GM12878 (cell line): ENCODE measurements around the gene LSAMP. TPM values are rescaled to one million over a fixed set of nuclear protein-coding genes. Genes with fewer than 3 reads are reported as not detected.

Experiments
- ATAC-seq: fragments of 200-7000 bp; cut with Tn5 transposase; 3 replicates; pipeline ENCODE4 v1.9.1; 2020; ENCODE audit warnings: mild to moderate bottlenecking, moderate library complexity
- BruUV-seq: library from RNA; stranded (reverse); fragments of 400-500 nt; replicated peaks from 2 replicates; lab custom pipeline; 2021; lab: Mats Ljungman, UMichigan
- CTCF ChIA-PET: fragments of 300-600 bp; sonication (Branson Sonifier 250); formaldehyde crosslinking; extraction: SDS; loops from one replicate; lab custom pipeline; 2021; ENCODE audit warnings: inconsistent platforms; lab: Yijun Ruan, JAX
- POLR2A ChIA-PET: fragments of 350-600 bp; formaldehyde crosslinking; extraction: SDS; loops from one replicate; lab custom pipeline; 2021; ENCODE audit warnings: inconsistent platforms; lab: Charles Lee
- RAD21 ChIA-PET: fragments of 300-600 bp; sonication (Branson Sonifier 250); formaldehyde crosslinking; loops from one replicate; lab custom pipeline; 2023; ENCODE audit warnings: antibody characterized with exemption; ENCODE audit not compliant: unreplicated experiment; lab: Charles Lee
- SMC1A ChIA-PET: fragments of 300-600 bp; sonication (Branson Sonifier 250); formaldehyde crosslinking; loops from one replicate; lab custom pipeline; 2023; ENCODE audit not compliant: unreplicated experiment, uncharacterized antibody; lab: Charles Lee
- DNase-seq: peaks from one replicate; pipeline ENCODE4 v3.0.0-alpha.2; 2011; ENCODE audit warnings: low read depth, low spot score
- FAIRE-seq: peaks from 3 replicates; lab custom pipeline; 2011; peaks lifted over from hg19 to GRCh38; lab: Jason Lieb, UNC
- H2AFZ ChIP-seq: 2 replicates; pipeline ENCODE4 v1.6.0; 2011; ENCODE audit warnings: low read depth, low read length, control low read depth; ENCODE audit not compliant: control insufficient read depth
- H3K27ac ChIP-seq: 2 replicates; pipeline ENCODE4 v1.5.1; 2011; ENCODE audit warnings: control low read depth; ENCODE audit not compliant: control insufficient read depth, insufficient read depth
- H3K27me3 ChIP-seq, 2 experiments: replicated peaks in 1 of 2; 2 replicates each; pipeline versions ENCODE4 v1.6.0 to v1.6.1; 2011; ENCODE audit warnings: low read length in 1 of 2; ENCODE audit not compliant: control insufficient read depth in 2 of 2, insufficient read depth in 2 of 2
- H3K36me3 ChIP-seq, 2 experiments: 2 replicates each; pipeline ENCODE4 v1.5.1; 2011; ENCODE audit warnings: low read length in 1 of 2; ENCODE audit not compliant: control insufficient read depth in 2 of 2, insufficient read depth in 2 of 2
- H3K4me1 ChIP-seq: 2 replicates; pipeline ENCODE4 v1.6.1; 2011; ENCODE audit warnings: mild to moderate bottlenecking, low read length, moderate library complexity, mixed read lengths; ENCODE audit not compliant: control insufficient read depth, insufficient read depth
- H3K4me2 ChIP-seq: 2 replicates; pipeline ENCODE4 v1.6.0; 2011; ENCODE audit warnings: control low read depth; ENCODE audit not compliant: control insufficient read depth, insufficient read depth
- H3K4me3 ChIP-seq: fragments of 200-600 bp; sonication (generic); 2 replicates; pipeline ENCODE4 v1.5.1; 2016
- H3K79me2 ChIP-seq: 2 replicates; pipeline ENCODE4 v1.6.0; 2011; ENCODE audit warnings: low read length; ENCODE audit not compliant: control insufficient read depth, insufficient read depth
- H3K9ac ChIP-seq: 2 replicates; pipeline ENCODE4 v1.8.0; 2011; ENCODE audit warnings: low read length, control low read depth, mixed read lengths; ENCODE audit not compliant: control insufficient read depth, insufficient read depth
- H3K9me3 ChIP-seq: replicated peaks from 3 replicates; pipeline ENCODE4 v1.5.1; 2011; ENCODE audit warnings: mild to moderate bottlenecking, low read length; ENCODE audit not compliant: control insufficient read depth, insufficient read depth
- H4K20me1 ChIP-seq: 2 replicates; pipeline ENCODE4 v1.6.0; 2011; ENCODE audit not compliant: control insufficient read depth, insufficient read depth
- BCL11A ChIP-seq: IDR thresholded peaks from 2 replicates; pipeline ENCODE4 v1.6.1; 2011; ENCODE audit warnings: low read depth, low read length
- FOXM1 ChIP-seq: IDR thresholded peaks from 2 replicates; pipeline ENCODE4 v1.6.1; 2012; ENCODE audit warnings: low read depth, mild to moderate bottlenecking, inconsistent platforms, low read length, moderate library complexity
- IKZF2 ChIP-seq, 2 experiments: fragments of 450-650 bp; IDR thresholded peaks; 2 replicates each; pipeline ENCODE4 v1.6.1; 2017; ENCODE audit warnings: mild to moderate bottlenecking in 2 of 2, moderate library complexity in 2 of 2
- JUNB ChIP-seq: IDR thresholded peaks from 2 replicates; pipeline ENCODE4 v1.6.1; 2016; ENCODE audit warnings: antibody characterized with exemption, mild to moderate bottlenecking
- KAT2A ChIP-seq: conservative IDR thresholded peaks from 2 replicates; pipeline ENCODE4 v1.6.1; 2011; ENCODE audit warnings: low read depth, low read length; ENCODE audit not compliant: control insufficient read depth
- MTA3 ChIP-seq: IDR thresholded peaks from 2 replicates; pipeline ENCODE4 v1.6.1; 2012; ENCODE audit warnings: low read length, inconsistent platforms, borderline replicate concordance
- NR2C2 ChIP-seq: IDR thresholded peaks from 2 replicates; pipeline ENCODE4 v1.6.1; 2011; ENCODE audit warnings: borderline replicate concordance, low read depth; ENCODE audit not compliant: control insufficient read depth, insufficient read length
- SIN3A ChIP-seq: IDR thresholded peaks from 2 replicates; pipeline ENCODE4 v1.6.1; 2012; ENCODE audit warnings: low read depth, low read length, improper control_type of control experiment
- ZNF622 ChIP-seq: fragments of 450-650 bp; IDR thresholded peaks from 2 replicates; pipeline ENCODE4 v1.6.1; 2017; ENCODE audit warnings: mild to moderate bottlenecking, inconsistent platforms
- in situ Hi-C: fragments of 300-500 bp; cut with MboI; formaldehyde crosslinking; loops from 9 replicates; pipeline ENCODE4 v1.14.3; 2018; ENCODE audit warnings: mixed read lengths
- intact Hi-C: fragments of 100-400 bp; cut with micrococcal nuclease; formaldehyde crosslinking; loops from one replicate; pipeline ENCODE4 v1.14.2; 2022; ENCODE audit not compliant: unreplicated experiment
- polyA plus RNA-seq, 11 experiments: library from polyadenylated mRNA; depleted of rRNA in 4 of 11; unstranded in 6 of 11; stranded (reverse) in 5 of 11; fragments of >200 nt; fragmentation: Nextera tagmentation in 4 of 11; fragmentation: Illumina TruSeq in 1 of 11; extraction: Ambion mirVana in 4 of 11; extraction: Trizol in 1 of 11; gene quantifications; 1 replicate in 1 of 11; 2 replicates in 10 of 11; pipeline versions ENCODE4 v1.2.1 to v1.2.3, GENCODE V29; 2011 to 2016; ENCODE audit warnings: inconsistent platforms in 2 of 11, missing spikeins in 2 of 11, low read depth in 1 of 11
- total RNA-seq, 4 experiments: library from RNA; depleted of rRNA in 3 of 4; stranded (reverse); fragments of >200 nt in 3 of 4; fragmentation: Illumina TruSeq in 1 of 4; extraction: Trizol in 1 of 4; gene quantifications; 2 replicates each; pipeline versions ENCODE4 v1.2.1 to v1.2.3, GENCODE V29; 2013 to 2021
- TF ChIP-seq, protein P1 (sequence below): fragments of 450-650 bp; IDR thresholded peaks from 2 replicates; pipeline ENCODE4 v1.6.1; 2017; ENCODE audit warnings: mild to moderate bottlenecking
- TF ChIP-seq, protein P2 (sequence below): fragments of 450-650 bp; IDR thresholded peaks from 2 replicates; pipeline ENCODE4 v1.6.1; 2017; ENCODE audit warnings: borderline replicate concordance

Gene LSAMP
- total and polyA plus RNA-seq, 10 of the 15 experiments (the other 5 are each of a cell fraction or from before 2014, with no cell fraction given): 2.0 to 12.7 (median 6.5) TPM

DNA sequence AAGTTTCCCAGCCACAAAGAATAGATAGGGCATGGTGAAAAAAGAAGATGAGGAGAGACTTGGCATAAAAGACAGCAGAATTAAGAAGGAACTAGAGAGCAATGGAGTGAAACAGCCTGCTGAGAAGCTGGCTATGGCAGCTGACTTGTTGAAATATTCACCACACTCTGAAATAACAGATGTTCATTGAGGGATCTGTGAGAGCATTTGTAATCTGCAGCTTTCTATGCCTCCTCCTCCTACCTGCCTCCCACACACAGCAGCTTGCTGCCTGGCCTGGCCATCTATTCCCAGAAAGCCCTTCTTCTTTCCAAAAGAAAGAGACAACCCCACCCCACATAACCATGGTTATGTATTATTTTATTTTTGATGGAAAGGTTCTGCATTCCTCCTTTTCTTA, 518.1 kb downstream of the LSAMP start:
- in situ Hi-C loops (no loop called here), intact Hi-C loops (no loop called here)
- no peaks in the 10 kb centered on the region for H3K79me2 ChIP-seq
- ChIA-PET CTCF (no interaction called here), POLR2A (no interaction called here), SMC1A (no interaction called here), RAD21 (no interaction called here)
- H3K27me3 ChIP-seq: no peaks in the 10 kb centered on the region
- no peak for DNase-seq
- no TSS peak for BruUV-seq
- no peaks in the 10 kb centered on the region for H3K9me3 ChIP-seq
- no peak overlapping the region for H3K9ac ChIP-seq
- H2AFZ ChIP-seq: no peak overlapping the region
- no peak for FAIRE-seq
- H4K20me1 ChIP-seq: no peaks in the 10 kb centered on the region
- H3K4me1 ChIP-seq: peaks cover 6% of the 10 kb centered on the region; the same call in 1 of the 2 replicates
- no peak overlapping the region for H3K27ac ChIP-seq
- H3K4me2 ChIP-seq: no peak overlapping the region
- ATAC-seq: no peak
- TF ChIP-seq SIN3A (no peak), BCL11A (no peak), ZNF622 (no peak), NR2C2 (no peak), MTA3 (no peak), IKZF2 (IDR thresholded peaks at IDR 0.05) (no peak), KAT2A (no peak), FOXM1 (no peak), JUNB (no peak)
- TF ChIP-seq, protein P1, sequence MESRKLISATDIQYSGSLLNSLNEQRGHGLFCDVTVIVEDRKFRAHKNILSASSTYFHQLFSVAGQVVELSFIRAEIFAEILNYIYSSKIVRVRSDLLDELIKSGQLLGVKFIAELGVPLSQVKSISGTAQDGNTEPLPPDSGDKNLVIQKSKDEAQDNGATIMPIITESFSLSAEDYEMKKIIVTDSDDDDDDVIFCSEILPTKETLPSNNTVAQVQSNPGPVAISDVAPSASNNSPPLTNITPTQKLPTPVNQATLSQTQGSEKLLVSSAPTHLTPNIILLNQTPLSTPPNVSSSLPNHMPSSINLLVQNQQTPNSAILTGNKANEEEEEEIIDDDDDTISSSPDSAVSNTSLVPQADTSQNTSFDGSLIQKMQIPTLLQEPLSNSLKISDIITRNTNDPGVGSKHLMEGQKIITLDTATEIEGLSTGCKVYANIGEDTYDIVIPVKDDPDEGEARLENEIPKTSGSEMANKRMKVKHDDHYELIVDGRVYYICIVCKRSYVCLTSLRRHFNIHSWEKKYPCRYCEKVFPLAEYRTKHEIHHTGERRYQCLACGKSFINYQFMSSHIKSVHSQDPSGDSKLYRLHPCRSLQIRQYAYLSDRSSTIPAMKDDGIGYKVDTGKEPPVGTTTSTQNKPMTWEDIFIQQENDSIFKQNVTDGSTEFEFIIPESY: no peak
- TF ChIP-seq, protein P2, sequence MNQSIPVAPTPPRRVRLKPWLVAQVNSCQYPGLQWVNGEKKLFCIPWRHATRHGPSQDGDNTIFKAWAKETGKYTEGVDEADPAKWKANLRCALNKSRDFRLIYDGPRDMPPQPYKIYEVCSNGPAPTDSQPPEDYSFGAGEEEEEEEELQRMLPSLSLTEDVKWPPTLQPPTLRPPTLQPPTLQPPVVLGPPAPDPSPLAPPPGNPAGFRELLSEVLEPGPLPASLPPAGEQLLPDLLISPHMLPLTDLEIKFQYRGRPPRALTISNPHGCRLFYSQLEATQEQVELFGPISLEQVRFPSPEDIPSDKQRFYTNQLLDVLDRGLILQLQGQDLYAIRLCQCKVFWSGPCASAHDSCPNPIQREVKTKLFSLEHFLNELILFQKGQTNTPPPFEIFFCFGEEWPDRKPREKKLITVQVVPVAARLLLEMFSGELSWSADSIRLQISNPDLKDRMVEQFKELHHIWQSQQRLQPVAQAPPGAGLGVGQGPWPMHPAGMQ: no peak
- H3K36me3 ChIP-seq: no peaks in the 10 kb centered on the region
- no peak overlapping the region for H3K4me3 ChIP-seq
